Neural progenitor cell (in vitro differentiated cells): Measurements from ENCODE around the gene SIRT7. TPM values are rescaled to one million over a fixed set of nuclear protein-coding genes. Genes with fewer than 3 reads are reported as not detected.
A peak's percentile ranks its signal among the peaks of the same experiment; 100 is the strongest.

Experiments
- DNase-seq: peaks from one replicate; pipeline ENCODE4 v3.0.0-alpha.2; 2016; ENCODE audit warnings: low spot score
- H2AFZ ChIP-seq: fragments of 200-600 bp; sonication (generic); replicated peaks from 2 replicates; pipeline ENCODE4 v1.6.1; 2016; ENCODE audit warnings: antibody characterized with exemption
- H3F3A ChIP-seq: fragments of 200-600 bp; sonication (generic); 2 replicates; pipeline ENCODE4 v1.6.1; 2016; ENCODE audit warnings: antibody characterized with exemption, low read depth
- H3K27ac ChIP-seq: fragments of 200-600 bp; sonication (generic); 2 replicates; pipeline ENCODE4 v1.5.1; 2016; ENCODE audit warnings: mild to moderate bottlenecking
- H3K27me3 ChIP-seq: fragments of 200-600 bp; sonication (generic); 2 replicates; pipeline ENCODE4 v1.6.1; 2016; ENCODE audit warnings: mild to moderate bottlenecking, moderate library complexity
- H3K36me3 ChIP-seq: fragments of 200-600 bp; sonication (generic); 2 replicates; pipeline ENCODE4 v1.5.1; 2016
- H3K4me1 ChIP-seq: fragments of 200-600 bp; sonication (generic); 2 replicates; pipeline ENCODE4 v1.6.1; 2016; ENCODE audit warnings: mixed run types
- H3K4me2 ChIP-seq: fragments of 200-600 bp; sonication (generic); 2 replicates; pipeline ENCODE4 v1.6.1; 2016
- H3K4me3 ChIP-seq: fragments of 200-600 bp; sonication (generic); 2 replicates; pipeline ENCODE4 v1.5.1; 2016
- H3K79me2 ChIP-seq: fragments of 200-600 bp; sonication (generic); 2 replicates; pipeline ENCODE4 v1.6.1; 2016; ENCODE audit warnings: low read depth
- H3K9ac ChIP-seq: fragments of 200-600 bp; sonication (generic); 2 replicates; pipeline ENCODE4 v1.6.1; 2016
- H3K9me3 ChIP-seq: fragments of 200-600 bp; sonication (generic); 2 replicates; pipeline ENCODE4 v1.5.1; 2016; ENCODE audit warnings: low read depth
- H4K20me1 ChIP-seq: fragments of 200-600 bp; sonication (generic); 2 replicates; pipeline ENCODE4 v1.6.1; 2016; ENCODE audit warnings: low read depth
- H3K27ac Mint-ChIP-seq: 3 replicates; pipeline ENCODE4 v1.8.0; 2021; ENCODE audit warnings: mixed read lengths
- H3K27me3 Mint-ChIP-seq: 2 replicates; pipeline ENCODE4 v1.8.0; 2022; ENCODE audit warnings: low read depth, mild to moderate bottlenecking, inconsistent platforms, moderate library complexity, mixed read lengths; ENCODE audit not compliant: insufficient read depth
- H3K36me3 Mint-ChIP-seq: 3 replicates; pipeline ENCODE4 v1.8.0; 2021; ENCODE audit warnings: mixed read lengths
- H3K4me1 Mint-ChIP-seq: 3 replicates; pipeline ENCODE4 v1.8.0; 2021; ENCODE audit warnings: mixed read lengths
- H3K4me3 Mint-ChIP-seq: 3 replicates; pipeline ENCODE4 v1.8.0; 2021; ENCODE audit warnings: mild to moderate bottlenecking, moderate library complexity, mixed read lengths
- H3K9me3 Mint-ChIP-seq: 3 replicates; pipeline ENCODE4 v1.8.0; 2020; ENCODE audit warnings: mixed read lengths
- CTCF ChIP-seq: fragments of 200-600 bp; sonication (generic); IDR thresholded peaks from 2 replicates; pipeline ENCODE4 v1.5.1; 2017; ENCODE audit warnings: antibody characterized with exemption, mild to moderate bottlenecking
- EZH2 ChIP-seq: fragments of 200-600 bp; sonication (generic); IDR thresholded peaks from 2 replicates; pipeline ENCODE4 v1.6.1; 2017; ENCODE audit warnings: antibody characterized with exemption, mild to moderate bottlenecking, moderate library complexity
- EZH2phosphoT487 ChIP-seq: fragments of 200-600 bp; sonication (generic); IDR thresholded peaks from 2 replicates; pipeline ENCODE4 v1.6.1; 2017; ENCODE audit warnings: antibody characterized with exemption
- total RNA-seq: library from RNA; depleted of rRNA; stranded (reverse); fragments of >200 nt; gene quantifications from 2 replicates; pipeline ENCODE4 v1.2.3, GENCODE V29; 2015; ENCODE audit warnings: low replicate concordance

The SIRT7 gene
- total RNA-seq, 1 donor from 2014 or later, result 5.1 TPM

DNA sequence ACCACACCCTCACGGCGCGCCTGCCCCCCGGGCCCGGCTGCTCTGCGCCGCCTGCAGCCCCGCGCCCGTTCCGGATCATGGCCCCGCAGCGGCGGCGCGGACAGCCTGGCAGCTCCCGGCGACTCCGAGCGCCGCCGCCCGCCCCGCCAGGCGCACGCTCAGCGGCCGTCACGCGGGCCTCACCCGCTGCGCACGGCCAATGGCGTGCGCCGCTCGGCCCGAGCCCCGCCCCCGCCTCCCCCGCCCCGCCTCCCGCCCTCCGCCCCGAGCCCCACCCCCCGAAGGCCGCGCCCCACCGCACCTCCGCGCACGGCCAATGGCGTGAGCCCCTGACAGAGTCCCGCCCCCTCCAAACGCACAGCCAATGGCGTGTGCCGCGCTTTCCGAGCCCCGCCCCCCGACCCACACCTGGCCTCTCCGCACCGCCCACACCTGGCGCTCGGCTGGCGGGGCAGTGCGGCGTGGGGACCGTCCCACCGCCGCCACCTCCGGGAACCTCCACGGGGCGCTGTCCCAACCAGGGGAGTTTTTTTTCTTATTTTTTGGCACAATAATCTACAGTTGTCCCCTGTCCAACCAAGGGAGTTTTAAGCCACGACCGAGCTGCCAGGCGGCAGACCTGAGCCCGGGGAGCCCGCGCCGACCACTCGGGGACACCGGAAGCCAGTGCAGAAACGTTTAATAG is 6.6 kb downstream of the SIRT7 start, which contains the start of gene PCYT2:
Gene PCYT2, minus strand, starts transcription at position 123 of the 685 bp plus-strand sequence. Its CDS starts 44 bp downstream, at position 79.
- peaks cover 2% of the 10 kb centered on the region for H3K79me2 ChIP-seq
- H3K4me3 ChIP-seq, result peak within 1 kb of the TSS; percentile 87
- peaks cover 38% of the 10 kb centered on the region for H4K20me1 ChIP-seq
- Mint-ChIP-seq H3K27me3 (peaks cover 3% of the 10 kb centered on the region), H3K9me3 (no peaks in the 10 kb centered on the region), H3K27ac (no peak within 1 kb of the TSS), H3K4me1 (peaks cover 9% of the 10 kb centered on the region), H3K36me3 (peaks cover 11% of the 10 kb centered on the region), H3K4me3 (peak within 1 kb of the TSS; percentile 93)
- peak within 1 kb of the TSS; percentile 95 for H3K4me2 ChIP-seq
- TF ChIP-seq EZH2phosphoT487, result no peak
- TF ChIP-seq CTCF, result peak; percentile 26
- H3K9me3 ChIP-seq, result no peaks in the 10 kb centered on the region
- H3K9ac ChIP-seq, result peak within 1 kb of the TSS; percentile 48
- peaks cover 27% of the 10 kb centered on the region for H3F3A ChIP-seq
- H2AFZ ChIP-seq, result peak within 1 kb of the TSS; percentile 36
- peaks cover 6% of the 10 kb centered on the region for H3K4me1 ChIP-seq
- no peak within 1 kb of the TSS for H3K27ac ChIP-seq
- peak; percentile 97 for DNase-seq
- H3K36me3 ChIP-seq, result no peaks in the 10 kb centered on the region
- peaks cover 17% of the 10 kb centered on the region for H3K27me3 ChIP-seq

GRCh38 chr17:81910840-81911276 is 7.1 kb downstream of the SIRT7 start:
- no peaks in the 10 kb centered on the region for H3K36me3 ChIP-seq
- peak overlapping the region; percentile 48 for H3K9ac ChIP-seq
- H3F3A ChIP-seq, result peaks cover 27% of the 10 kb centered on the region
- H3K9me3 ChIP-seq, result no peaks in the 10 kb centered on the region
- peak overlapping the region; percentile 36 for H2AFZ ChIP-seq
- peak overlapping the region; percentile 93 for H3K4me3 Mint-ChIP-seq
- peaks cover 9% of the 10 kb centered on the region for H3K4me1 Mint-ChIP-seq
- TF ChIP-seq EZH2phosphoT487 (no peak), EZH2 (no peak), CTCF (no peak)
- H3K9me3 Mint-ChIP-seq, result no peaks in the 10 kb centered on the region
- peaks cover 34% of the 10 kb centered on the region for H4K20me1 ChIP-seq
- peak overlapping the region; percentile 95 for H3K4me2 ChIP-seq
- H3K4me1 ChIP-seq, result peaks cover 6% of the 10 kb centered on the region
- H3K79me2 ChIP-seq, result no peaks in the 10 kb centered on the region
- H3K27me3 Mint-ChIP-seq, result peaks cover 3% of the 10 kb centered on the region
- H3K27me3 ChIP-seq, result peaks cover 17% of the 10 kb centered on the region
- DNase-seq, result peak; percentile 51
- H3K4me3 ChIP-seq, result peak overlapping the region; percentile 87
- no peak overlapping the region for H3K27ac ChIP-seq
- peaks cover 10% of the 10 kb centered on the region for H3K36me3 Mint-ChIP-seq
- no peak overlapping the region for H3K27ac Mint-ChIP-seq

GRCh38 chr17:81909966-81910839 is 7.8 kb downstream of the SIRT7 start:
- peaks cover 17% of the 10 kb centered on the region for H3K27me3 ChIP-seq
- peaks cover 27% of the 10 kb centered on the region for H3F3A ChIP-seq
- H3K27ac ChIP-seq, result no peak overlapping the region
- no peak overlapping the region for H3K27ac Mint-ChIP-seq
- peaks cover 28% of the 10 kb centered on the region for H4K20me1 ChIP-seq
- peak overlapping the region; percentile 48 for H3K9ac ChIP-seq
- H2AFZ ChIP-seq, result peak overlapping the region; percentile 36
- no peaks in the 10 kb centered on the region for H3K9me3 ChIP-seq
- H3K4me3 ChIP-seq, result peak overlapping the region; percentile 87
- no peaks in the 10 kb centered on the region for H3K36me3 ChIP-seq
- no peak for TF ChIP-seq EZH2phosphoT487
- no peak for TF ChIP-seq CTCF
- no peak for TF ChIP-seq EZH2
- H3K4me1 Mint-ChIP-seq, result peaks cover 9% of the 10 kb centered on the region
- peak; percentile 48 for DNase-seq
- H3K4me3 Mint-ChIP-seq, result peak overlapping the region; percentile 93
- H3K36me3 Mint-ChIP-seq, result peaks cover 8% of the 10 kb centered on the region
- H3K9me3 Mint-ChIP-seq, result no peaks in the 10 kb centered on the region
- no peaks in the 10 kb centered on the region for H3K79me2 ChIP-seq
- peaks cover 3% of the 10 kb centered on the region for H3K27me3 Mint-ChIP-seq
- peaks cover 6% of the 10 kb centered on the region for H3K4me1 ChIP-seq
- peak overlapping the region; percentile 95 for H3K4me2 ChIP-seq
